SK-N-SH treated with all-trans-retinoic acid at 6 μM for 48 hours (cell line): ENCODE data around the gene SPOP.
A peak's percentile ranks its signal among the peaks of the same experiment; 100 is the strongest.

ENCODE experiments used
- ATAC-seq: fragments of 200-7000 bp; cut with Tn5 transposase; 3 replicates; pipeline ENCODE4 v1.9.1; 2020; ENCODE audit warnings: mild to moderate bottlenecking, moderate library complexity
- BACH2 ChIP-seq: fragments of 250-450 bp; sonication (Bioruptor Pico); IDR thresholded peaks from 2 replicates; pipeline ENCODE4 v1.9.0; 2021; ENCODE audit warnings: mild to moderate bottlenecking, borderline replicate concordance
- CREB5 ChIP-seq: fragments of 250-450 bp; sonication (Bioruptor Pico); IDR thresholded peaks from 2 replicates; pipeline ENCODE4 v1.5.1; 2020; ENCODE audit warnings: low read depth, mild to moderate bottlenecking, moderate library complexity
- CSRNP3 ChIP-seq: fragments of 250-450 bp; sonication (Bioruptor Pico); IDR thresholded peaks from 2 replicates; pipeline ENCODE4 v1.5.1; 2021; ENCODE audit warnings: mild to moderate bottlenecking, moderate library complexity
- ESRRG ChIP-seq: fragments of 250-450 bp; sonication (Bioruptor Pico); IDR thresholded peaks from 2 replicates; pipeline ENCODE4 v1.6.1; 2021; ENCODE audit warnings: mild to moderate bottlenecking
- ISL1 ChIP-seq: fragments of 250-450 bp; sonication (Bioruptor Pico); IDR thresholded peaks from 2 replicates; pipeline ENCODE4 v2.1.2; 2022; ENCODE audit warnings: mild to moderate bottlenecking, moderate library complexity
- OSR1 ChIP-seq: fragments of 250-450 bp; sonication (Bioruptor Pico); IDR thresholded peaks from 2 replicates; pipeline ENCODE4 v1.8.0; 2022; ENCODE audit warnings: moderate library complexity, mild to moderate bottlenecking, inconsistent platforms
- PATZ1 ChIP-seq: fragments of 250-450 bp; sonication (Bioruptor Pico); IDR thresholded peaks from 2 replicates; pipeline ENCODE4 v1.8.0; 2020; ENCODE audit warnings: mild to moderate bottlenecking, moderate library complexity, borderline replicate concordance
- POU6F1 ChIP-seq: fragments of 250-450 bp; sonication (Bioruptor Pico); IDR thresholded peaks from 2 replicates; pipeline ENCODE4 v1.8.0; 2021; ENCODE audit warnings: low read depth, mild to moderate bottlenecking, moderate library complexity, borderline replicate concordance
- PPARA ChIP-seq: fragments of 250-450 bp; sonication (Bioruptor Pico); IDR thresholded peaks from 2 replicates; pipeline ENCODE4 v1.5.0; 2020; ENCODE audit warnings: mild to moderate bottlenecking, borderline replicate concordance
- RARB ChIP-seq: fragments of 250-450 bp; sonication (Bioruptor Pico); IDR thresholded peaks from 2 replicates; pipeline ENCODE4 v1.8.0; 2021; ENCODE audit warnings: mild to moderate bottlenecking, moderate library complexity
- TCF4 ChIP-seq: fragments of 250-450 bp; sonication (Bioruptor Pico); IDR thresholded peaks from 2 replicates; pipeline ENCODE4 v1.8.0; 2021; ENCODE audit warnings: mild to moderate bottlenecking, moderate library complexity, borderline replicate concordance
- TSHZ2 ChIP-seq: fragments of 250-450 bp; sonication (Bioruptor Pico); IDR thresholded peaks from 2 replicates; pipeline ENCODE4 v1.5.0; 2020; ENCODE audit warnings: mild to moderate bottlenecking, moderate library complexity
- ZFP3 ChIP-seq: fragments of 250-450 bp; sonication (Bioruptor Pico); IDR thresholded peaks from 2 replicates; pipeline ENCODE4 v1.5.0; 2020; ENCODE audit warnings: mild to moderate bottlenecking, moderate library complexity
- ZFP30 ChIP-seq: fragments of 450-650 bp; formaldehyde crosslinking; IDR thresholded peaks from 2 replicates; pipeline ENCODE4 v1.5.0; 2022; ENCODE audit warnings: mild to moderate bottlenecking, moderate library complexity
- ZNF565 ChIP-seq: fragments of 450-650 bp; formaldehyde crosslinking; conservative IDR thresholded peaks from 2 replicates; pipeline ENCODE4 v1.5.0; 2020; ENCODE audit warnings: low read depth, mild to moderate bottlenecking, moderate library complexity
- ZNF70 ChIP-seq: fragments of 450-650 bp; formaldehyde crosslinking; IDR thresholded peaks from 2 replicates; pipeline ENCODE4 v1.5.0; 2020; ENCODE audit warnings: mild to moderate bottlenecking, moderate library complexity

The SPOP gene

GRCh38 chr17:49630113-49630900 is 47.6 kb downstream of the SPOP start:
- no peak for TF ChIP-seq CSRNP3 (CRISPR knock-in tag)
- no peak for TF ChIP-seq ESRRG (CRISPR knock-in tag)
- no peak for TF ChIP-seq CREB5 (CRISPR knock-in tag)
- TF ChIP-seq BACH2 (CRISPR knock-in tag), result no peak
- TF ChIP-seq TSHZ2 (CRISPR knock-in tag), result no peak
- no peak for TF ChIP-seq ZFP30
- TF ChIP-seq RARB (CRISPR knock-in tag), result no peak

GRCh38 chr17:49629447-49629846 is 48.5 kb downstream of the SPOP start:
- no peak for ATAC-seq
- TF ChIP-seq ZNF70 (no peak), BACH2 (CRISPR knock-in tag) (no peak), ISL1 (CRISPR knock-in tag) (peak; percentile 63), ESRRG (CRISPR knock-in tag) (no peak), TCF4 (CRISPR knock-in tag) (0 out of 2 replicates have a peak, but pooled peaks have one; percentile 18), ZFP3 (CRISPR knock-in tag) (no peak)

More at GRCh38 chr17:49630113-49630900, 47.6 kb downstream of the SPOP start:
- ATAC-seq, result no peak

GRCh38 chr17:49624896-49625295 is 53.0 kb downstream of the SPOP start:
- no peak; the same call in 2 of the 3 replicates for ATAC-seq

GRCh38 chr17:49621946-49622529 is 55.9 kb downstream of the SPOP start:
- TF ChIP-seq ISL1 (CRISPR knock-in tag) (no peak), OSR1 (CRISPR knock-in tag) (no peak), PATZ1 (CRISPR knock-in tag) (no peak), TSHZ2 (CRISPR knock-in tag) (no peak), BACH2 (CRISPR knock-in tag) (no peak), PPARA (CRISPR knock-in tag) (no peak), POU6F1 (CRISPR knock-in tag) (no peak)
- TF ChIP-seq, all 23 proteins: peak for 0
- ATAC-seq, result no peak

More at GRCh38 chr17:49624896-49625295, 53.0 kb downstream of the SPOP start:
- TF ChIP-seq ZNF565 (CRISPR knock-in tag) (no peak), ZFP3 (CRISPR knock-in tag) (no peak)
